GM11168 (cell line): ENCODE data around the gene PTPN9.
"Not testable (repeated sequence)": the region's sequence is repeated elsewhere in the genome, so short reads cannot be mapped to it uniquely, and the experiment has no call there.

Source experiments
- in situ Hi-C: fragments of 300-500 bp; cut with MboI; formaldehyde crosslinking; loops from one replicate; pipeline ENCODE4 v1.12.0; 2022; ENCODE audit warnings: low sequenced_read_pairs; ENCODE audit not compliant: unreplicated experiment

The PTPN9 gene

DNA sequence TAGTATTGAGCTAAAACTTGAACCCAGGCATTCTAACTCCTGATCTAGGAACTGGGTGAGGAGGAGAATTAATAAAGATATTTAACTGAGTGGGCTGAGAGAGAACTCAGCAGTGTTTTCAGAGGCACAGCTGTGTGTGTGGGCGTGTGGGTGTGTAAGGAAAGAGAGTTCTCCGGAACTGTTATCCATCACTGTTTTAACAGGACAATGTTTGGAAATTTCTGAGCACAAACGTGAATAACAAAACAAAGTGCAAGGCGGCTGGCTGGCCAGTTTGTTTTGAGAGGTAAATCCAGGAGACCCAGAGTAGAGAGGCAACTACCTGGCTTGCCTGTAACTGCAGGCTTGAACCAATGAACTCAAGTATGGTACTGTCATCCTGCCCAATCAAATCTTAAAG lies 5.0 kb upstream of the PTPN9 start:
- in situ Hi-C loops = no loop called here

DNA sequence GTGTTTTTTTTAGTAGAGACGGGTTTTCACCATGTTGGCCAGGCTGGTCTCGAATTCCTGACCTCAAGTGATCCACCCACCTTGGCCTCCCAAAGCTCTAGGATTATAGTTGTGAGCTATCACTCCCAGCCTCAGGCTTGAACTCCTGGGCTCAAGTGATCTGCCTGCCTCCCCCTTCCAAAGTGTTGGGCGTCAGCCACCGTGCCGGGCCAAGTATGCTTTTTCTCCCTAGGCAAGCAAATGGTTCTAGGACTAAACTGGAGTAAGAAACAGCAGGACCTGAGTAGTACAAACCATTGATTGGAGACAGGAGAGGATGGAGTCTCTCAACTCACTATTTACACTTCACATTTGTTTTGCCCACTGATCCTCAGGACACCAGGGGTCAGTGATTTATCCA lies 4.6 kb upstream of the PTPN9 start:
- in situ Hi-C loops = no loop called here

DNA sequence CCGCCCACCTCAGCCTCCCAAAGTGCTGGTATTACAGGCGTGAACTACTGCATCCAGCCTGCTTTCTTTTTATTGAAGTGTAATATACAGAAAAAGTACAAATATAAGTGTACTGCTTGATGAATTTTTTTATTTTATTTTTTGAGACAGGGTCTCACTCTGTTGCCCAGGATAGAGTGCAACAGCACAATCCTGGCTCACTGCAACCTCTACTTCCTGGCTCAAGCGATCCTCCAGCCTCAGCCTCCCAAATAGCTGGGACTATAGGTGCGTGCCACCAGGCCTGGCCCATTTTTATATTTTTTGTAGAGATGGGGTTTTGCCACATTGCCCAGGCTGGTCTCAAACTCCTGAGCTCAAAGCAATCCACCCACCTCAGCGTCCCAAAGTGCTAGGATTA lies 3.8 kb upstream of the PTPN9 start:
- in situ Hi-C loops = not testable (repeated sequence)

DNA sequence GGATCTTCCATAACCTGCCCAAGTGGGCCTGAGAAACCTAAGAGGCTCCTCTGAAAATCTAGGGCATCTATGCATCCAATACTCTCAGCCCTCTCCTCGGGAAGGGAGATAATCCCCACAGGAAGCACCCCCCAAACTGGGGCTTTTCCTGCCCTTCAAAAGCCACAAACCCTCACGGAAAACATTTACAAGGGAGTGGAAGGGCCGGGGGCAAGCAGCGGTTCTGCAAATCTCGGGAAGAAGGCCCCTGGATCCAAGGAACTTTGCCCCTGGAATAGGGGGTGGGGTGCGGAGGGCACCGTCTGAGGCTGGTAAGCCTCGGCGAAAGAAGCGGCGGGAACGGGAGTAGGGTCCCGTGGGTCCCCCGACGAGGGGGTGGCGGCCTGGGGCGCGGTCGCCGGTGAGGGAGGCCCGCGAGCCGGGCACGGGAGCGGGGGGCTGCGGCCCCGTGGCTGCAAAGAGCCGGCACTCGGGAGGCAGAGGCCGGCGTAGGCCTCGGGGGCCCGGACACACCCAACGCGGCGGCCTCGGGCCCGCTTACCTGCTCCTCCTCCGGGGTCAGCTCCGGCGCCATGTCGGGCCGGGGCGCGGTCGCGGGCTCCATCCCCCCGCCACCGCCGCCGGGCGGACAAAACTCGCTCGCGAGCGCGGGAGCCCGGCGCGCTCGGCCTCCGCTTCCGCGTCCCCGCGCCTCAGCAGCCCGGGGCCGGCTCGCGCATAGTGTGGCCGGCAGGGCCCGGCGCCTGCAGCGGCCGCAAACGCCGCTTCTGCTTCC lies 755 bp downstream of the PTPN9 start:
- in situ Hi-C loops = no loop called here

DNA sequence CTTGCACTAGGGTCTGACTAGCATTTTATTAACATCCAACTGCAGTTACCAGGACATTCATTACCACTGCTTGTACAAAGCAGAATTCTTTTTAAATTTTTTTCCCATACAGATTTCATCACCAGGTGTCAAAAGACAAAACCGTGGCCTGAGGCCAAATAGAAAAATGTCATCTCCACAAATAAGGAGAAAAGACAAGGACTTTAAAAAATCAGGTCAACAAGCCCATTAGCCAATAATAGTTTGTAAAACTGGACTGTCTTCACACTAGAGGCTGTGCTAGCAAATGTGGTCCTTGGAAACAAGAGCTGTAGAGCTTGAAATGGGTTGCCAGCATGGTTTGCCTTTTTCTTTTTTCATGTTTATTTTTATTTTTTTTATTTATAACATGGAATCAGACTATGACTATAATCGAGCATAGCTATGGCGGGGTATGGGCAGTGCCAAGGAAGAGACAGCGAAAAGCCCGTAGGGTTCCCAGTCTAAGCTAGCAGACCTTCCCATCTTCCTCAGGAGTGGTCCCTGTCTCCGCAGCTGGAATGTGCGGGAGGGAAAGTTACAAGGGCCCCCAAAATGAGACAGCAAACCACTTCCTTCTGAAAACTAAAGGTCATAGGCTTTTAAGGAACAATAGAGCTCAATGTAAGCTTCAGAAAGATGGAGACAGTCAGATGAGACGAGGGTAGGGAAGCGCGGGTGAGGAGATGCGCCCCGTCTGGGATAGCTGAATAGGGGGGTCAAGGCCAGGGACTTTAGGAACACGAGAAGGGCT lies 1.5 kb downstream of the PTPN9 start:
- in situ Hi-C loops = no loop called here

DNA sequence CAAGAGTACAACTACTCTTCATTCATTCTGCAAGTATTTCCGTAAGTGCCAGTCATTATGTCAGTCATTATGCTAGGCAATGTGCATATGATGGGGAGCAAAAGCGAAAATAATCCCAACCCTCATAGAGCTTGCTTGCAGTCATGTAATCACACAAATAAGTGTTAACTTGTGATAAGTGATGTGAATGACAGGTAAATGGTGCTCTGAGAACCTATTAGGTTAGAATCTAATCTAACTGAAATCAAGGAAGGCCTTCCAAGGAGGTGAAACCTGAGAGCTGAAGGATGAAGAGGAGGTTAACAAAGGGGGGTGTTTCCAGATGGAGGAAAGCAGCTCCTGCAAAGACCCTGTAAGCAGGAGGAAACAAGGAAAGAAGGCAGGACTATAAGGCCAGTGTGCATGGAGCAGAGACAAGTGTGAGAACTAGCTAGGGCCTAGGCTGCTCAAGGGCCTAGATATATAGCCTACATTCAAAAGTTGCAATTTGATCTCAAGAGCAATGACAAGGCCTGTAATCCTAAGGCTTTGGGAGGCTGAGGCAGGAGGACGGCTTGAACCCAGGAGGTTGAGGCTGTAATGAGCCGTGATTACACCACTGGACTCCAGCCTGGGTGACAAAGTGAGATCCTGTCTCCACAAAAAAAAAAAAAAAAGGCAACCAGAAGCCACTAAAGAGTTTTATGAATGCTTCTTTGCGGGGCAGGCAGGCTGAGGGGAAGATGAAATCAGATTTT lies 5.3 kb downstream of the PTPN9 start:
- in situ Hi-C loops = no loop called here

DNA sequence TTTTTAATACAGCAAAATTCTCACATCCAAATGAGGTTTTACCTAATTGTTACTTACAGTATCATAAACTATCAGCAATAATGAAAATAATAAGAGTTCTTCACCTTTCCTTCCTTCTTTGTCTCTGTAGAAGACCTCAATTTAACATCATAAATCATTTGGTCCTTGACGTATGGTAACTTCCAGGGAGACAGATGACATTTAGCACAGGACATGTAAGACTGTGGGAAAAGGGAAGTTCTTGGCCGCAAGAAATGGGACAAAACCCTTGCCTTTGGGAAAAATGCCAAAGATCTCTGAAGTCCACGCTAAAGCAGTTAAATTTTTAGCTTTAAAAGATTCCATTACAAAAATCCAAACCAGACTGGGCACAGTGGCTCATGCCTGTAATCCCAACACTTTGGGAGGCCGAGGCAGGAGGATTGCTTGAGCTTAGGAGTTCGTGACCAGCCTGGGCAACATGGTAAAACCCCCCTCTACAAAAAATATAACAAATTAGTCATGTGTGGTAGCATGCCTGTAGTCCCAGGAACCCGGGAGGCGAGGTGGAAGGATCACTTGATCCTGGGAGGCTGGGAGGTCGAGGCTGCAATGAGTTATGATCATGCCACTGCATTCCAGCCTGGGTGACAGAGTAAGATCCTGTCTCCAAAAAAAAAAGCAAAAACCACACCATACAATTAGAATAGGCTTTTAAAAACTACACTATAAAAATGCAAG lies 8.8 kb downstream of the PTPN9 start:
- in situ Hi-C loops = no loop called here

DNA sequence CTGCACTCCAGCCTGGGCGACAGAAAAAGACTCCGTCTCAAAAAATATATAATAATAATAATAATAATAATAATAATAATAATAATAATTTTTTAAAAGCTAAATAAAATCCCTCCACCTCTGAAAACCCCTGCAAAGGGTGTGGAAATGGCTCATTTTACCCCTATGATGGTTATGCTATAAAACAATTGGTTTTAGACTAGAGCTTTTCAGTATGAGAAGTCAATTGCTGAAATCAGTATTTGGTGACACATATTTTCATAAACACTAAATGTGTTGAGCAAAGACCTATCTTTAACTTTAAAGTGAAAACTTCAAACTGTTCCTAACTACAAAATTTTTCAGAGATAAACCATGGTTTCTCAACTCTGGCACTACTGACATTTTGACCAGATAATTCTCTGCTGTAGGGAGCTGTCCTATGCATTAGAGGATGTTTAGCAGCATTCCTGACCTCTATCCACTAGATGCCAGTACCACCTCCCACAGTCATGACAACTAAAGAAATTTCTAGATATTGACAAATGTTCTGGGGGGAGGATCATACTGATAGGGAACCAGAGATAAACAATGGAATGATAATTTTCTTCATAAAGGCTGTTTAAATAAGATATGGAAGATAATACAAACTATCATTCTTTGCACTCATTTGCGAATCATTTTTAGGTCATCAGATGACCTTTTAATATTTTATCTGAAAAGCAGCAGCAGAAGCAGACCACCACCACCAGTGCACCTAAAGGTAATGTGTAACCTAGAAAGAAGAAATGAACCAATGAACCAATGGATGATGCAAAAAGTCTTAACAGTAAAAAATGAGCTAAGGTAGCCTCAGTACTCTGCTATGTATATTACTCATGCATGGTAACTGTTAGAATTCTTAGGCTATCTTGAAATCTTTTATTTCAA lies 13.8 kb downstream of the PTPN9 start:
- in situ Hi-C loops = no loop called here

DNA sequence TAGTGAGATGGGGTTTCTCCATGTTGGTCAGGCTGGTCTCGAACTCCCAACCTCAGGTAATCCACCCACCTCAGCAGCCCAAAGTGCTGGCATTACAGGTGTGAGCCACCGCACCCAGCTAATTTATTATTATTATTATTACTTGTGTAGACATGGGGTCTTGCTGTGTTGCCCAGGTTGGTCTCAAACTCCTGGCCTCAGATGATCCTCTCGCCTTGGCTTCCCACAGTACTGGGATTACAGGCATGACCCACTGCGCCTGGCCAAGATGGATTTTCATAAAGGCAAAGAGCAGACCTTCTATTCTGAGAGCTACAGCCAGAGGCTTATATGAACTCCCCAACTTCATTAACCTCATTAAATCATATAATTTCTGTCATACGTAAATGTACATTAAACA lies 17.2 kb downstream of the PTPN9 start:
- in situ Hi-C loops = no loop called here

DNA sequence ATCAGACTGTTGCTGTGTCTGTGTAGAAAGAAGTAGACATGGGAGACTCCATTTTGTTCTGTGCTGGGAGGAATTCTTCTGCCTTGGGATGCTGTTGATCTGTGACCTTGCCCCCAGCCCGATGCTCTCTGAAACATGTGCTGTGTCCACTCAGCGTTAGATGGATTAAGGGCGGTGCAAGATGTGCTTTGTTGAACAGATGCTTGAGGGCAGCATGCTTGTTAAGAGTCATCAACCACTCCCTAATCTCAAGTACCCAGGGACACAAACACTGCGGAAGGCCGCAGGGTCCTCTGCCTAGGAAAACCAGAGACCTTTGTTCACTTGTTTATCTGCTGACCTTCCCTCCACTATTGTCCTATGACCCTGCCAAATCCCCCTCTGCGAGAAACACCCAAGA lies 19.8 kb downstream of the PTPN9 start:
- in situ Hi-C loops = not testable (repeated sequence)

DNA sequence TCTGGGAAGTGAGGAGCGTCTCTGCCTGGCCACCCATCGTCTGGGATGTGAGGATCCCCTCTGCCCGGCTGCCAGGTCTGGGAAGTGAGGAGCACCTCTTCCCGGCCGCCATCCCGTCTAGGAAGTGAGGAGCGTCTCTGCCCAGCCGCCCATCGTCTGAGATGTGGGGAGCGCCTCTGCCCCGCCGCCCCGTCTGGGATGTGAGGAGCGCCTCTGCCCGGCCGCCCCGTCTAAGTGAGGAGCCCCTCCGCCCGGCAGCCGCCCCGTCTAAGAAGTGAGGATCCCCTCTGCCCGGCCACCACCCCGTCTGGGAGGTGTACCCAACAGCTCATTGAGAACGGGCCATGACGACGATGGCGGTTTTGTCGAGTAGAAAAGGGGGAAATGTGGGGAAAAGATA lies 20.2 kb downstream of the PTPN9 start:
- in situ Hi-C loops = not testable (repeated sequence)

DNA sequence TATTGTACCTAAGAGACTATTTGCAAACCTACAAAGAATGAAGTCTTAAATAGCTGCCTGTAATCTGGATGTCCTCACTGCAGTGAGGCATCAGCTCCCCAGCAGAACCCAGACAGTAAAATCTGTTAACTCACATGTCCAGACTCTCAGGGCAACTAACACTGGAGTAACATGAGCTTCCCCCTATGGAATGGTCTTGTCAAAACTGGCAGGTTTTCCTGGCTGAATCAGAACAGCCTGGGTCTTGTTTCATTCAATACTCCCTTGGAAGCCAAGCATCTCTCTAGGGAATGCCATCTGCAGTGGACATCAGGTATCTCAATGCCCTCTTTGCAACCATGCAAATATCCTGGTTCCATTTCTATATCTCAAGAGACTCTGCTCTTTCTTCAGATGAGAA lies 24.4 kb downstream of the PTPN9 start:
- in situ Hi-C loops = no loop called here

DNA sequence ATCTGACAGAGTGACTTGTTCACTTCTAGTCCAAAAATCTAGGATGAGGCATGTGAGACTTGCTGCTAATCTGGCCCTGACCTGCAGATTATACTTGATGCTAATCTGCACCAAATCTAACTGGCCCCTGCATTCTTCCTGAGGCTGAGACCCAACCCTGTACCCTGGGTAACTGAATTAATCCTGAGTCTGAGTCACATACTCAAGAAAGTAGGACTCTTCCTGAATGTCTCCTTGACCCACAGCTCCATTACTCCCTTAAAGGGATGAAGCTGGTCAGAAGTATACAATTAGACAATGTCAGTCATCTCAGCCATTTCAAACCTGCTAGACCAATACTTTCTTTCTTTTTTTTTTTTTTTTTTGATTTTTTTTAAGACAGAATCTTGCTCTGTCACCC lies 25.5 kb downstream of the PTPN9 start:
- in situ Hi-C loops = no loop called here

DNA sequence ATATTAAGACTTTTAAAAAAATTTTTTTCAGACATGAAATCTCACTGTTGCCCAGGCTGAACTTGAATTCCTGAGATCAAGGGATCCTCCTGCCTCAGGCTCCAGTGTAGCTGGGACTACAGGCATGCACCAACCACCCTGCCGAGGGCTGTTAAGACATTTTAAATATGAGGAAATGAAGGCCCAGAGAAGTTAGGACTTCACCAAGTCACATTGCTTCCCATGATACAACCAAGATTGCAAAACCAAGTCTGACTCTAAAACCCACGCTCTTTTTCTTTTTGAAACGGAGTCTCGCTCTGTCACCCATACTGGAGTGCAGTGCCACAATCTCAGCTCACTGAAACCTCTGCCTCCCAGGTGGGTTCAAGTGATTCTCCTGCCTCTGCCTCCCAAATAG lies 28.0 kb downstream of the PTPN9 start:
- in situ Hi-C loops = no loop called here

DNA sequence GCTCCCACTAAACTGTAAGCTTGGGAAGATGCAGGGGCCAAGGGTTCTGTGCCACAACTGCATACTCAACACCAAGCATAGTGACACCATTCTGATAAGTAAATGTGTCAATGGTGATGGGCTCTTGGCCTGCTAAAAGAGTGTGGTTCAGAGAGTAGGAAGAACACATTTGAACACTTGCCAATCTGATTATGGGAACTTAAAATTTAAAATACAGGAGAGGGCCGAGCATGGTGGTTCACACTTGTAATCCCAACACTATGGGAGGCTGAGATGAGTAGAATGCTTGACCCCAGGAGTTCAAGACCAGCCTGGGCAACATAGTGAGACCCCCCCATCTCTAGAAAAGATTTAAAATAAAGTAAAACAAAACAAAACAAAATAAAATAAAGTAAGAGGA lies 34.1 kb downstream of the PTPN9 start:
- in situ Hi-C loops = no loop called here

DNA sequence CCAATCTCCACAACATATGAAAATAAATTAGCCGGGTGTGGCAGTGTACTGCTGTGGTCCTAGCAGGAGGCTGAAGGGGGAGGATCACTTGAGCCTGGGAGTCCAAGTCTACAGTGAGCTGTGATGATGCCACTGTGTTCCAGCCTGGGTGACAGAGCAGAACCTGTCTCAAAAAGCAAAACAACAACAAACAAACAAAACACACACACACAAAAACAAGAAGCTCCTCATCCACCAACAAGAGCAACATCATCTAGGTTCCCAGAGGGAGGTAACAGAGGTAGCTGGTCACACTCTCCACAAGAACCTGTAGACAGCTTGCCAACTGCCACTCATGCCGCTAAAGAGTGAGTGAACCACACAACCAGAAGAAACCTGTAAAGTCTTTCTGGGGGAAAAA lies 34.8 kb downstream of the PTPN9 start:
- in situ Hi-C loops = no loop called here

DNA sequence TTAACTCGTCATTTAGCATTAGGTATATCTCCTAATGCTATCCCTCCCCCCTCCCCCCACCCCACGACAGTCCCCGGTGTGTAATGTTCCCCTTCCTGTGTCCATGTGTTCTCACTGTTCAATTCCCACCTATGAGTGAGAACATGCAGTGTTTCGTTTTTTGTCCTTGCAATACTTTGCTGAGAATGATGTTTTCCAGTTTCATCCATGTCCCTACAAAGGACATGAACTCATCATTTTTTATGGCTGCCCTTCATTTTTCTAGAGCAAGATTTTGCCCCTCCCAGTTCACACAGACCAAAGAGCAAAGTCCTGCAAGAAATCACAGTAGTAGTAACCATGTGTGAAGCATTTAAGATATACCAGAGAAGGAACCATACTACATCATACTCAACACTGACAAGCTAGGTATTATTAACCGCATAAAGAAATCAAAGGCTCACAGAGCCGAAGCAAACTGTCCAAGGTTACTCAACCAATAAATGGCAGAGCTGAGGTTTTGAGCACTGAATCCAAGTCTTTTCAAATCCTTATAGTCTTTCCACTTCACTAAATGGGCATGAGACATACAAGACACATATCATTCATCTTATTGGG lies 36.1 kb downstream of the PTPN9 start:
- in situ Hi-C loops = not testable (repeated sequence)

DNA sequence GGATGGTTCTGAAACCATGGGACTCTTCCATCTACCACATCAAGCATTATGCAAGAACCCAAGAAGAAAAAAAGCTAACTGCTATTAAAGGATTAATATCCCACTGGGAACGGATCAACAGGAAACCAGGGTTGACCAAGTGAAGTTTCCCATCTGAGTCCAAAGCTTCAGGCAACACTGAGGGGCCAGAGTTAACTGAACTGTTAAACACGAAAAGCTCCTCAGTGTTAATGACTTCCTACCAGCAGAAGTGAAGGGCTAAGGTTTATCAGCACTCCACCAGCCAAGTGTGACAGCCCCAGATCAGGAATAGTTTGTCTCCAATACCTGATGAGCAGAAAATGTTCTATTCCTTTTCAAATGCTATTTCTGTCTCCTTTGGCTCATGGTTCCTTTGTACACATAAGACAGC lies 36.7 kb downstream of the PTPN9 start:
- in situ Hi-C loops = no loop called here

DNA sequence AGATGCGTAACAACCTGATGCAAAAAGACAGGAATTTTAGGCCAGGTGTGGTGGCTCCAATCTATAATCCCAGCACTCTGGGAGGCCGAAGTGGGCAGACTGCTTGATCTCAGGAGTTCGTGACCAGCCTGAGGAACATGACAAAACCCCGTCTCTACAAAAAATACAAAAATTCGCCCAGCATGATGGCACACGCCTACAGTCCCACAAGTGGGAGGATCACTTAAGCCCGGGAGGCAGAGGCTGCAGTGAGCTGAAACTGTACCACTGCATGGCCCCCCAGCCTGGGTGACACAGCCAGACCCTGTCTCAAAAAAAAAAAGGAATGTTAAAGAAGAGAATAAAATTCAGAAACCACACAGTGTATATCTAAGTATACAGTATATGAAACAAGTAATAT lies 40.7 kb downstream of the PTPN9 start:
- in situ Hi-C loops = no loop called here
